Ovary (tissue), 9 donors: ENCODE data around the gene LHFPL4. TPM values are rescaled to one million over a fixed set of nuclear protein-coding genes. Genes with fewer than 3 reads are reported as not detected.
"Not testable (repeated sequence)": the region's sequence is repeated elsewhere in the genome, so short reads cannot be mapped to it uniquely, and the experiment has no call there.

Source experiments
- DNase-seq, 5 donors: peaks; one replicate each; pipeline ENCODE4 v3.0.0-alpha.2; 2019 to 2020
- H3K27ac ChIP-seq, 2 donors: fragments of 200-600 bp; one replicate each; pipeline versions ENCODE4 v1.5.1 to v1.8.0; 2019 to 2022
- H3K27me3 ChIP-seq: fragments of 200-600 bp; one replicate; pipeline ENCODE4 v1.8.0; 2022
- H3K36me3 ChIP-seq: fragments of 200-600 bp; sonication (generic); one replicate; pipeline ENCODE4 v1.5.1; 2019
- H3K4me1 ChIP-seq: one replicate; pipeline ENCODE4 v1.8.1; 2013; ENCODE audit warnings: mild to moderate bottlenecking, moderate library complexity; ENCODE audit not compliant: insufficient read depth
- H3K4me3 ChIP-seq: fragments of 200-600 bp; sonication (generic); one replicate; pipeline ENCODE4 v1.5.1; 2017
- H3K9me3 ChIP-seq, 2 donors: fragments of 200-600 bp in 1 of 2; sonication (generic) in 1 of 2; one replicate each; pipeline versions ENCODE4 v1.5.1 to v1.8.1; 2013 to 2019; ENCODE audit warnings: mild to moderate bottlenecking in 1 of 2, moderate library complexity in 1 of 2
- CTCF ChIP-seq, 3 donors: fragments of 450-650 bp in 2 of 3; fragments of 200-600 bp in 1 of 3; IDR thresholded peaks; one replicate each; pipeline versions ENCODE4 v1.5.1 to v1.8.0; 2016 to 2022; ENCODE audit warnings: antibody characterized with exemption in 3 of 3, mild to moderate bottlenecking in 1 of 3
- EP300 ChIP-seq: sonication (generic); formaldehyde crosslinking; IDR thresholded peaks from one replicate; pipeline ENCODE4 v1.6.1; 2017; ENCODE audit warnings: antibody characterized with exemption
- POLR2A ChIP-seq: fragments of 450-650 bp; IDR thresholded peaks from one replicate; pipeline ENCODE4 v1.6.1; 2017; ENCODE audit warnings: antibody characterized with exemption, mild to moderate bottlenecking, moderate library complexity
- WGBS, 3 donors: extraction: QIAGEN DNeasy Blood & Tissue Kit in 1 of 3; methylation state at CpG; one replicate each; pipeline versions ENCODE4 v1.1.5 to v1.1.7; 2013 to 2017; 5-methylcytosine and 5-hydroxymethylcytosine counted together
- intact Hi-C, 4 donors: fragments of 100-400 bp; cut with DNase I; formaldehyde crosslinking; loops; one replicate each; pipeline versions ENCODE4 v1.11.0 to v1.15.1; 2022 to 2023
- polyA plus RNA-seq, 2 donors: library from polyadenylated mRNA; stranded (reverse); fragments of 200-250 nt in 1 of 2; fragments of 350-450 nt in 1 of 2; fragmentation: Illumina TruSeq in 1 of 2; extraction: RNeasy Lipid Tissue Mini Kit (QIAGEN cat#74804) in 1 of 2; gene quantifications; one replicate each; pipeline ENCODE4 v1.2.3, GENCODE V29; 2013 to 2014
- total RNA-seq, 7 donors: library from RNA; depleted of rRNA in 2 of 7; stranded (reverse); fragments of >200 nt in 2 of 7; fragmentation: NEBNext Ultra II Directional in 3 of 7; extraction: Animal tissue kit (Norgen Biotek cat#: 25700) in 3 of 7; gene quantifications; one replicate each; pipeline versions ENCODE4 v1.1.0 to v1.2.4, GENCODE V29; 2016 to 2023
- donor health status: DM: no; HTN: no; CAD: no; lungs with moderate emphysema.
- donor health status: DM: no; HTN: no; CAD: no.
- donor health status: Bipolar disorder and iron deficiency.
- donor health status: DM: yes; HTN: yes; CAD: no.
- donor health status: DM: no; HTN: no; CAD: no.
- donor health status: DM: yes; HTN: yes; CAD: no.

The LHFPL4 gene
- total and polyA plus RNA-seq, 9 donors, result 0.05 to 0.51 TPM; not detected in 7

- no peaks in the 10 kb centered on the region for H3K9me3 ChIP-seq
- intact Hi-C loops, result no loop called here
- TF ChIP-seq EP300 (no peak), POLR2A (no peak), CTCF (IDR thresholded peaks at IDR 0.05) (no peak)
- no peaks in the 10 kb centered on the region for H3K36me3 ChIP-seq
- H3K4me3 ChIP-seq, result no peak overlapping the region
- 76 to 86% (median 79%) methylated on average over 2 of the region's 2 CpGs for WGBS, 3 donors
- no peak overlapping the region for H3K27ac ChIP-seq
- H3K27me3 ChIP-seq, result no peaks in the 10 kb centered on the region
- no peaks in the 10 kb centered on the region for H3K4me1 ChIP-seq
- no peak for DNase-seq
Observed at GRCh38 chr3:9565316-9565715, 11.7 kb upstream of the LHFPL4 start.

- Histone ChIP-seq H3K27me3 (no peaks in the 10 kb centered on the region), H3K4me3 (no peak overlapping the region), H3K4me1 (no peaks in the 10 kb centered on the region), H3K27ac (no peak overlapping the region), H3K9me3 (no peaks in the 10 kb centered on the region), H3K36me3 (no peaks in the 10 kb centered on the region)
- WGBS, 3 donors, result 62 to 75% (median 74%) methylated on average over 5 of the region's 5 CpGs
- intact Hi-C loops, result no loop called here
- TF ChIP-seq EP300 (no peak), POLR2A (no peak), CTCF (IDR thresholded peaks at IDR 0.05) (no peak)
- no peak for DNase-seq
Observed at GRCh38 chr3:9563851-9564250, 10.2 kb upstream of the LHFPL4 start.

- intact Hi-C loops, H3K4me3 ChIP-seq, DNase-seq, H3K27me3 ChIP-seq, H3K27ac ChIP-seq, H3K4me1 ChIP-seq, H3K36me3 ChIP-seq, H3K9me3 ChIP-seq: not testable (repeated sequence)
- WGBS, 3 donors, result 89 to 97% (median 93%) methylated on average over 20 to 24 of the region's 24 CpGs
Observed at GRCh38 chr3:9560056-9560455, 6.4 kb upstream of the LHFPL4 start.

- TF ChIP-seq POLR2A (no peak), EP300 (no peak), CTCF (IDR thresholded peaks at IDR 0.05) (no peak)
- intact Hi-C loops, result no loop called here
- H3K36me3 ChIP-seq, result no peaks in the 10 kb centered on the region
- H3K9me3 ChIP-seq, result peaks cover 0 to 4% of the 10 kb centered on the region in 2 donors
- no peaks in the 10 kb centered on the region for H3K4me1 ChIP-seq
- WGBS, 3 donors, result 19 to 26% (median 22%) methylated on average over 12 of the region's 12 CpGs
- no peak overlapping the region for H3K27ac ChIP-seq
- no peaks in the 10 kb centered on the region for H3K27me3 ChIP-seq
- H3K4me3 ChIP-seq, result no peak overlapping the region
- DNase-seq, result no peak
Observed at GRCh38 chr3:9553948-9554513, 409 bp upstream of the LHFPL4 start.

GRCh38 chr3:9552252-9552999 is 1.2 kb downstream of the LHFPL4 start:
- peak in 4 of 5 donors; percentile 13 to 61 (median 45) for DNase-seq
- Histone ChIP-seq H3K4me3 (no peak overlapping the region), H3K27me3 (no peaks in the 10 kb centered on the region), H3K9me3 (peaks cover 0 to 4% of the 10 kb centered on the region in 2 donors), H3K27ac (no peak overlapping the region), H3K36me3 (no peaks in the 10 kb centered on the region), H3K4me1 (no peaks in the 10 kb centered on the region)
- TF ChIP-seq EP300 (no peak), CTCF (IDR thresholded peaks at IDR 0.05) (no peak), POLR2A (no peak)
- intact Hi-C loops, result no loop called here
- WGBS, 3 donors, result 2% methylated on average over 33 to 57 of the region's 57 CpGs
